HepG2 (cell line): ENCODE measurements around the gene TMEM59. TPM values are rescaled to one million over a fixed set of nuclear protein-coding genes. Genes with fewer than 3 reads are reported as not detected.

Experiments
- AHR ChIP-seq: IDR thresholded peaks from 2 replicates; pipeline ENCODE4 v1.6.1; 2018; ENCODE audit warnings: missing genetic modification reagents, missing compliant biosample characterization
- ERF ChIP-seq: IDR thresholded peaks from 2 replicates; pipeline ENCODE4 v1.6.1; 2018; ENCODE audit warnings: missing biosample characterization, missing genetic modification reagents
- GLI4 ChIP-seq: sonication (generic); formaldehyde crosslinking; IDR thresholded peaks from 2 replicates; pipeline ENCODE4 v1.5.1; 2020; ENCODE audit warnings: missing genetic modification reagents, mild to moderate bottlenecking, moderate library complexity, borderline replicate concordance
- HMGXB3 ChIP-seq: sonication (generic); formaldehyde crosslinking; IDR thresholded peaks from 2 replicates; pipeline ENCODE4 v1.4.0; 2020; ENCODE audit warnings: missing genetic modification reagents, borderline replicate concordance
- HNRNPK ChIP-seq: fragments of 200-400 bp; formaldehyde crosslinking; IDR thresholded peaks from 2 replicates; pipeline ENCODE4 v1.6.1; 2018; ENCODE audit warnings: low read length, low read depth, moderate library complexity, mild to moderate bottlenecking; ENCODE audit not compliant: poor library complexity, severe bottlenecking
- ISX ChIP-seq: sonication (generic); formaldehyde crosslinking; conservative IDR thresholded peaks from 2 replicates; pipeline ENCODE4 v1.5.0; 2020; ENCODE audit warnings: missing genetic modification reagents
- MLX ChIP-seq: IDR thresholded peaks from 2 replicates; pipeline ENCODE4 v1.6.1; 2016
- MZF1 ChIP-seq: sonication (generic); formaldehyde crosslinking; IDR thresholded peaks from 2 replicates; pipeline ENCODE4 v1.8.1; 2023; ENCODE audit warnings: mild to moderate bottlenecking, missing genetic modification reagents, borderline replicate concordance
- POGZ ChIP-seq: sonication (generic); formaldehyde crosslinking; IDR thresholded peaks from 2 replicates; pipeline ENCODE4 v1.4.0; 2020; ENCODE audit warnings: mild to moderate bottlenecking, missing genetic modification reagents
- PPARG ChIP-seq: conservative IDR thresholded peaks from 2 replicates; pipeline ENCODE4 v1.6.1; 2016; ENCODE audit warnings: missing biosample characterization, missing genetic modification reagents
- SKIL ChIP-seq: sonication (generic); formaldehyde crosslinking; IDR thresholded peaks from 2 replicates; pipeline ENCODE4 v1.8.0; 2022; ENCODE audit warnings: missing genetic modification reagents, mild to moderate bottlenecking, moderate library complexity, borderline replicate concordance
- ZBTB4 ChIP-seq: sonication (generic); formaldehyde crosslinking; IDR thresholded peaks from 2 replicates; pipeline ENCODE4 v1.4.0; 2020; ENCODE audit warnings: missing genetic modification reagents, mild to moderate bottlenecking, borderline replicate concordance
- ZNF136 ChIP-seq: sonication (generic); formaldehyde crosslinking; IDR thresholded peaks from 2 replicates; pipeline ENCODE4 v1.8.1; 2022; ENCODE audit warnings: low read depth, mild to moderate bottlenecking, moderate library complexity, missing genetic modification reagents
- ZNF275 ChIP-seq: sonication (generic); formaldehyde crosslinking; IDR thresholded peaks from 2 replicates; pipeline ENCODE4 v1.8.0; 2022; ENCODE audit warnings: missing genetic modification reagents, mild to moderate bottlenecking, inconsistent platforms, borderline replicate concordance
- ZNF577 ChIP-seq: sonication (generic); formaldehyde crosslinking; IDR thresholded peaks from 2 replicates; pipeline ENCODE4 v1.4.0; 2020; ENCODE audit warnings: mild to moderate bottlenecking, low read depth, missing genetic modification reagents, borderline replicate concordance
- ZNF589 ChIP-seq: sonication (generic); formaldehyde crosslinking; conservative IDR thresholded peaks from 2 replicates; pipeline ENCODE4 v1.8.0; 2022; ENCODE audit warnings: mild to moderate bottlenecking, moderate library complexity, missing genetic modification reagents
- polyA plus RNA-seq, 8 experiments: library from polyadenylated mRNA; depleted of rRNA in 3 of 8; stranded (reverse) in 7 of 8; unstranded in 1 of 8; fragments of >200 nt; fragmentation: Illumina TruSeq in 4 of 8; extraction: Trizol in 4 of 8; gene quantifications; 2 replicates each; pipeline versions ENCODE4 v1.2.1 to v1.2.3, GENCODE V29; 2011 to 2016; ENCODE audit warnings: low read depth in 4 of 8, missing spikeins in 1 of 8, mixed read lengths in 1 of 8; ENCODE audit not compliant: insufficient read depth in 1 of 8
- total RNA-seq, 5 experiments: library from RNA; depleted of rRNA; stranded (reverse); fragments of >200 nt; fragmentation: Illumina TruSeq; extraction: Trizol; gene quantifications; 2 replicates each; pipeline ENCODE4 v1.2.3, GENCODE V29; 2016; ENCODE audit warnings: low read depth in 1 of 5

TMEM59 gene
- total and polyA plus RNA-seq, 2 of the 13 experiments (the other 11 are each of a cell fraction or from before 2014, with no cell fraction given) = 147 to 363 TPM

GRCh38 chr1:53992085-53992874 lies 60.7 kb downstream of the TMEM59 start (continued):
- TF ChIP-seq ZBTB4 (0 out of 2 replicates have a peak, but pooled peaks have one; percentile 39), HNRNPK (no peak), SKIL (no peak), AHR (no peak), MZF1 (CRISPR knock-in tag) (no peak), ZNF136 (no peak), ISX (CRISPR knock-in tag) (no peak), MLX (CRISPR knock-in tag) (no peak), HMGXB3 (no peak), ZNF275 (CRISPR knock-in tag) (no peak), GLI4 (CRISPR knock-in tag) (no peak), PPARG (CRISPR knock-in tag) (no peak), ZNF577 (CRISPR knock-in tag) (no peak), ERF (CRISPR knock-in tag) (0 out of 2 replicates have a peak, but pooled peaks have one; percentile 28), ZNF589 (CRISPR knock-in tag) (no peak), POGZ (no peak)
